ENCODE data around the gene NUP93.

The NUP93 gene

DNA sequence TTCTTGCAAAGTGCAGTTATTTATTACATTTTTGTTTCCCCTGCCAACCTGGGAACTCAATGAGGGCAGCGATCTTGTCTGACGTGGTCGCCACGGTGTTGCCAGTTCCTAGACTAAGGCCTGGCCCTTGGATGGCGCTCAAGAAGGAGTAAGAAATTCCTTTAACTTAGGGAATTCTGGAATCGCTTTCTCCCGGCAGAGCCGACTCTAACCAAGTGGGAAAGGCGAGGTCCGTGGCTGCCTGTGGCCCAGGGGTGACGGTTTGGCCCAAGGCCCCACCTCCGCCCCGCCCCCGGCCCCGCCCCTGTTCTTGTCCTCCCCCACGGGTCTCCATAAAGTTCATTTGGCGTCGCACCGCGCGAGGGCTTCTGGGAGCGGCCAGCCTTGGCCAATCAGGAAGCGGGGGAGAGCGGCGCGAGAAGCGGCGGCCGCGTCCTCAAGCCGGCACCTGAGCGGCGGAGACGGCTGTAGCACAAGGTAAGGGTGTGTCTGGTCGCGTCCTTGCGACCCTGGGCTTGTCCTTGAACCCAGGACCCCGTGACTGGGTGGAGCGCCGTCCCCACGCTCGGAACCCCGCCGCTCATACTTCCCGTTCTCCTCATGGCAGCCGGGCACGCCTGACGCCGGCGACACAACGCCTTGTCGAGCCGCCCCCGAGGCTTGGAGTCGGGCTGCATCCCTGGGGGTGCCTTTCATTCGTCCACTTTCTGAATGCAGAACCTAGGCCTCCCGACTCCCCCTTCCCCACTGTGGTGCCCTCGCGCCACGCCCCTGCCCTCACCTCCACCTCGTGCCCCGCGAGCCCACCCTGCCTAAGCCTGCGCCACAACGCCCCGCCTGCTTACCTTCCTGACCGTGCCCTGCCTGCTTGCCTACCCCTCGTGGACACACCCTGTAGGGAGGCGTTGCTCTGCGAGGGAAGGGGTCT is at the start of gene NUP93:
TSS of gene NUP93 (plus strand) at position 395 of the 928 bp plus-strand sequence. CDS start 18,119 bp downstream, outside the sequence.
- H3K27ac ChIP-seq, result peak within 1 kb of the TSS; percentile 81 to 87
- H3K4me1 ChIP-seq, result peaks cover 0 to 29% (median 17%) of the 10 kb centered on the region in 4 donors
- TF ChIP-seq, protein P1, sequence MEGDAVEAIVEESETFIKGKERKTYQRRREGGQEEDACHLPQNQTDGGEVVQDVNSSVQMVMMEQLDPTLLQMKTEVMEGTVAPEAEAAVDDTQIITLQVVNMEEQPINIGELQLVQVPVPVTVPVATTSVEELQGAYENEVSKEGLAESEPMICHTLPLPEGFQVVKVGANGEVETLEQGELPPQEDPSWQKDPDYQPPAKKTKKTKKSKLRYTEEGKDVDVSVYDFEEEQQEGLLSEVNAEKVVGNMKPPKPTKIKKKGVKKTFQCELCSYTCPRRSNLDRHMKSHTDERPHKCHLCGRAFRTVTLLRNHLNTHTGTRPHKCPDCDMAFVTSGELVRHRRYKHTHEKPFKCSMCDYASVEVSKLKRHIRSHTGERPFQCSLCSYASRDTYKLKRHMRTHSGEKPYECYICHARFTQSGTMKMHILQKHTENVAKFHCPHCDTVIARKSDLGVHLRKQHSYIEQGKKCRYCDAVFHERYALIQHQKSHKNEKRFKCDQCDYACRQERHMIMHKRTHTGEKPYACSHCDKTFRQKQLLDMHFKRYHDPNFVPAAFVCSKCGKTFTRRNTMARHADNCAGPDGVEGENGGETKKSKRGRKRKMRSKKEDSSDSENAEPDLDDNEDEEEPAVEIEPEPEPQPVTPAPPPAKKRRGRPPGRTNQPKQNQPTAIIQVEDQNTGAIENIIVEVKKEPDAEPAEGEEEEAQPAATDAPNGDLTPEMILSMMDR (IDR thresholded peaks at IDR 0.05), result no peak
- no peaks in the 10 kb centered on the region for H3K36me3 ChIP-seq
- no peaks in the 10 kb centered on the region for H3K27me3 ChIP-seq
- H3K9me3 ChIP-seq, result no peaks in the 10 kb centered on the region
- intact Hi-C loops (cut with DNase I; ENCODE audit: low total_unique reads), result no loop called here
- H3K4me3 ChIP-seq, result peak within 1 kb of the TSS; percentile 91 to 95
- peak; percentile 91 to 94 for DNase-seq

DNA sequence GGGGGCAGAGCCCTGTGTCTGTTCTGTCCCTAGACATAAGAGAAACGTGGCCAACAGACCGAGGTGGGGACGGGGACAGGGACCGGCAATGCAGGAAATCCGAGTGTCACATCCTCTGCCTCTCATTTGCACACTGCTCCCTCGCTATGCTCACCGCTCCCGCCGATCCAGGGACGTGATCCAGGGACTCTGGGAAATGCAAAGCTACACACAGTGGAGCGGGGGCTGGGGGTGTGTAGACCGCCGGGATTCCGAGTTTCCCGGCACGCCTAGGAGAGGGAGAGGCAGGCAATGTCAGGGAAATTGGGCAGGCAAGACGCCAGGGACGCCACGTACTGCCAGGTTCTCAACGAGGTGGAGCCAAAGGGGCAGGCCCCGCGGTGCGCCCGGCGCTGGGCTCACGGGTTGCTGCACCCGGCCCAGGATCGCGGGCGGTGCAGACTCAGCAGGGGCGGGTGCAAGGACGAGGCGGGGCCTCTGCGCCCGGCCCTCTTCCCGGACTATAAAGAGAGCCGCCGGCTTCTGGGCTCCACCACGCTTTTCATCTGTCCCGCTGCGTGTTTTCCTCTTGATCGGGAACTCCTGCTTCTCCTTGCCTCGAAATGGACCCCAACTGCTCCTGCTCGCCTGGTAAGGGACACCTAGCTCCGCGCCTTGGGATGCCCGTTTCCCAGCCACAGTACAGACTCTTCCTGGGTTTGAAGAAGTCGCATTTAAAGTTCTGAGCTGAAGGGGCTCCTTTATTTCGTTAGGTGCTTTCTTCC is 47.8 kb upstream of the NUP93 start, which contains the start of gene MT1X:
TSS of gene MT1X (plus strand) at position 532 of the 764 bp plus-strand sequence. CDS start at position 603, 71 bp downstream.
- Histone ChIP-seq H3K27me3 (no peaks in the 10 kb centered on the region), H3K9me3 (peaks cover 0 to 9% (median 0%) of the 10 kb centered on the region in 3 donors), H3K4me1 (peaks cover 0 to 39% (median 10%) of the 10 kb centered on the region in 4 donors), H3K36me3 (peaks cover 6 to 25% (median 14%) of the 10 kb centered on the region in 3 donors), H3K4me3 (peak within 1 kb of the TSS; percentile 80 to 82), H3K27ac (peak within 1 kb of the TSS; percentile 87 to 88)
- intact Hi-C loops (cut with DNase I; ENCODE audit: low total_unique reads), result loop anchor here (5.0 kb wide), 1 partner anchor 75 kb away; the partner anchor contains the start of gene MT2A
- TF ChIP-seq, protein P1 (IDR thresholded peaks at IDR 0.05), result no peak
- DNase-seq, result peak; percentile 94 to 98

DNA sequence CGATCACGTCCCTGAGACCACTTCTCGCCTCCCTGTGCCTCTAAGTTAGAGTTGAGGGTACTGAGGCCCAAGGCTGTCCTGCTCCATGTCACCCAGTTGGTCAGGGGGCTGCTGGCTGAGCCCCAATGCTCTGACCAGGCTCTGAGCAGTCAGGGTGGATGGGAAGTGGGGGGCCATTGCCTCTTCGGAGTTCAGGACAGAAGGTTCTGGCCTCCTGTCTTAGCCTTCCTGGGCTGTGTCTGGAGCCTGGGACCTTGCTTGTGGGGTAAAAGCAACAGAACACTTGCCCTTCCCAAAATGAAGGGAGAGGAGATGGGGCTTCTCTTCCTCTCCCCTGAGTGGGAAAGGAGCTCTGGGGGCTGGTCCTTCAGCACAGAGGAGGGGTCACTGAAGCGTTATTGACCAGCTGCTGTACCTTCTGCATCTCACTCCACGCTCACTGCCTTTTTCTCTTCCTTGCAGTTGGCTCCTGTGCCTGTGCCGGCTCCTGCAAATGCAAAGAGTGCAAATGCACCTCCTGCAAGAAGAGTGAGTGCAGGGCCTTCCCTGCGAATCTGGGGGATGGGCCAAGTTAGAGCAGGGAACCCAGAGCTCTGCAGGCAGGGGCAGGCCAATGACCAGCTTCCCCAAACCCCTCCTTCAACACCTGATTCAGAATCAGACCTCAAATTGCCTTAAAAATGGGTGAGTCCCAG is 47.1 kb upstream of the NUP93 start:
- H3K9me3 ChIP-seq, result peaks cover 0 to 10% (median 0%) of the 10 kb centered on the region in 3 donors
- TF ChIP-seq, protein P1 (IDR thresholded peaks at IDR 0.05), result no peak
- H3K27me3 ChIP-seq, result no peaks in the 10 kb centered on the region
- intact Hi-C loops (cut with DNase I; ENCODE audit: low total_unique reads), result loop anchor here (5.0 kb wide), 1 partner anchor 76 kb away; the partner anchor contains the start of gene MT2A
- H3K27ac ChIP-seq, result peak overlapping the region; percentile 87 to 88
- H3K36me3 ChIP-seq, result peaks cover 6 to 25% (median 14%) of the 10 kb centered on the region in 3 donors
- H3K4me3 ChIP-seq, result peak overlapping the region; percentile 80 to 82
- DNase-seq, result no peak
- peaks cover 0 to 39% (median 10%) of the 10 kb centered on the region in 4 donors for H3K4me1 ChIP-seq

DNA sequence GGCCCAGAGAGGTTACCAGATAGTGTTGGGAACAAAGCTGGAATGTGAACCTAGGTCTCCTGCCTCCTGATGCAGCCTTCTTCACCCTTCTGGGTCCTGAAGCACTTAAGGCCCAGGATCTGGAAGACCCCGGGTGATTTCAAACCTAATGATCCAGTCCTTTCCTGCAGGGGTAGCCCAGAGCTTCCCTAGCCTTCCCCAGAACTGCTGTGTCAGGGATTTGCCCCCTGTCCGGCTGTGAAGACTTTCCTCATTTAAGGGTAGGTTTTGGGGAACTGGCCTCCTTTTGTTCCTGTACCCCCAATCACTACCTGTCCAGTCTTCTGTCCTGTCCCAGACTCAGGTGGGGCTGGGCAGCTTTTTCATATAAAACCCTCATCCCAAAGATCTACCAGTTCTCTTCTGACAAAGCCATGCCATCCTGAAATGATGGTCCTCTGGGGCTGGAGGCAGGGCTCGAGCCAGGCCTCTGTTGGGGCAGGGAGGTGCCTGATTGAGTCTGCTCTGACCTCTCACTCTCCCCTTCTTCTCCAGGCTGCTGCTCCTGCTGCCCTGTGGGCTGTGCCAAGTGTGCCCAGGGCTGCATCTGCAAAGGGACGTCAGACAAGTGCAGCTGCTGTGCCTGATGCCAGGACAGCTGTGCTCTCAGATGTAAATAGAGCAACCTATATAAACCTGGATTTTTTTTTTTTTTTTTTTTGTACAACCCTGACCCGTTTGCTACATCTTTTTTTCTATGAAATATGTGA is 46.3 kb upstream of the NUP93 start:
- H3K27ac ChIP-seq, result peak overlapping the region; percentile 87 to 88
- H3K4me1 ChIP-seq, result peaks cover 0 to 39% (median 10%) of the 10 kb centered on the region in 4 donors
- TF ChIP-seq, protein P1 (IDR thresholded peaks at IDR 0.05), result no peak
- H3K36me3 ChIP-seq, result peaks cover 6 to 25% (median 14%) of the 10 kb centered on the region in 3 donors
- no peak for DNase-seq
- intact Hi-C loops (cut with DNase I; ENCODE audit: low total_unique reads), result loop anchor here (5.0 kb wide), 1 partner anchor 76 kb away; the partner anchor contains the start of gene MT2A
- peaks cover 0 to 10% (median 0%) of the 10 kb centered on the region in 3 donors for H3K9me3 ChIP-seq
- H3K27me3 ChIP-seq, result no peaks in the 10 kb centered on the region
- H3K4me3 ChIP-seq, result peak overlapping the region; percentile 80 to 82

Data from tibial artery (tissue), 4 donors.